Measurements from ENCODE around the gene SPG7. TPM values are rescaled to one million over a fixed set of nuclear protein-coding genes. Genes with fewer than 3 reads are reported as not detected.

Gene SPG7
- total and polyA plus RNA-seq, 9 of the 15 experiments (the other 6 are each of a cell fraction or from before 2014, with no cell fraction given): 5.8 to 89.1 (median 49.4) TPM

DNA sequence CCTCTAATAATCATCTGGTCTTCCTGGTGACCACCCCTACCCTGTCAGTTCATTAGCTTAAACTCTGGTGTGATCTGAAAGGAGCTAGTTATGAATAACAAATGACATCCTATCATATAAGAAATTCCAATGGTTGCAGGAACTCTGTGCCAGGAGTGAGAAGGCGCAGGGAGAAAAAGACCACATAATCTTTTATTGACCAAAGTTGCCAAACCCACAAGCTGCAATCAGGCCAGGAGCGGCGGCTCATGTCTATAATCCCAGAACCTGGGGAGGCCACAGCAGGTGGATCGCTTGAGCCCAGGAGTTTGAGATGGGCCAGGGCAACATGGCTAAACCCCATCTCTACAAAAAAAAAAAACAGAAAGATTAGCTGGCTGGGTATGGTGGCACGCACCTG is 41.3 kb upstream of the SPG7 start:
- Histone ChIP-seq H3K27ac (ENCODE audit: extremely low read depth, low read depth, low read length) (no peak overlapping the region; the same call in 2 of the 3 replicates), H3K4me1 (replicated peaks in 1 of 2; ENCODE audit: control insufficient read depth in 2 of 2, insufficient read depth in 2 of 2, low read length in 2 of 2) (peaks cover 11 to 25% of the 10 kb centered on the region in 2 experiments; a peak in 4 of 5 replicates), H2AFZ (ENCODE audit: low read depth, low read length) (no peak overlapping the region), H3K4me2 (ENCODE audit: insufficient read depth, low read length) (no peak overlapping the region), H4K20me1 (replicated peaks; ENCODE audit: control insufficient read depth, insufficient read depth, low read length) (peaks cover 56% of the 10 kb centered on the region), H3K9me3 (replicated peaks; ENCODE audit: control insufficient read depth, insufficient read depth, low read depth, low read length) (no peaks in the 10 kb centered on the region), H3K9ac (ENCODE audit: insufficient read depth in 1 of 2, low read depth in 2 of 2, low read length in 2 of 2) (no peak overlapping the region), H3K9me1 (ENCODE audit: control insufficient read depth, insufficient read depth, low read length) (no peaks in the 10 kb centered on the region), H3K36me3 (ENCODE audit: control insufficient read depth, insufficient read depth, low read length) (peaks cover 31% of the 10 kb centered on the region), H3K4me3 (no peak overlapping the region), H3K79me2 (ENCODE audit: control insufficient read depth, insufficient read depth, low read length) (peaks cover 91% of the 10 kb centered on the region), H3K27me3 (ENCODE audit: control insufficient read depth in 2 of 2, insufficient read depth in 2 of 2, low read length in 2 of 2) (no peaks in the 10 kb centered on the region)
- CTCF ChIA-PET (ENCODE audit: low intra/inter-chr PET ratio): no interaction called here
- ATAC-seq (no peak), FAIRE-seq (no peak), DNase-seq (ENCODE audit: extremely low read depth in 1 of 4, low spot score in 3 of 4) (no peak)
- intact Hi-C loops (cut with micrococcal nuclease) (no loop called here), in situ Hi-C loops (cut with MboI) (no loop called here)
- BruUV-seq (replicated peaks): no TSS peak
- POLR2A ChIA-PET: interaction anchor here (0.7 to 3.1 kb wide), 10 partner anchors 8 to 63 kb away, joined by 3 to 24 read pairs (median 5); no protein-coding TSS in a partner anchor
- WGBS (ENCODE audit: insufficient coverage, low coverage, missing lambda C conversion rate): 96% methylated on average over 5 of the region's 5 CpGs
- no peak for TF ChIP-seq CBX3 (IDR thresholded peaks at IDR 0.05; ENCODE audit: borderline replicate concordance in 1 of 2, low read length in 2 of 2)
- no peak for TF ChIP-seq KDM1A (IDR thresholded peaks at IDR 0.05)
- no peak for TF ChIP-seq RBM25 (IDR thresholded peaks at IDR 0.05; ENCODE audit: low read depth, low read length, severe bottlenecking)
- TF ChIP-seq, protein P1, sequence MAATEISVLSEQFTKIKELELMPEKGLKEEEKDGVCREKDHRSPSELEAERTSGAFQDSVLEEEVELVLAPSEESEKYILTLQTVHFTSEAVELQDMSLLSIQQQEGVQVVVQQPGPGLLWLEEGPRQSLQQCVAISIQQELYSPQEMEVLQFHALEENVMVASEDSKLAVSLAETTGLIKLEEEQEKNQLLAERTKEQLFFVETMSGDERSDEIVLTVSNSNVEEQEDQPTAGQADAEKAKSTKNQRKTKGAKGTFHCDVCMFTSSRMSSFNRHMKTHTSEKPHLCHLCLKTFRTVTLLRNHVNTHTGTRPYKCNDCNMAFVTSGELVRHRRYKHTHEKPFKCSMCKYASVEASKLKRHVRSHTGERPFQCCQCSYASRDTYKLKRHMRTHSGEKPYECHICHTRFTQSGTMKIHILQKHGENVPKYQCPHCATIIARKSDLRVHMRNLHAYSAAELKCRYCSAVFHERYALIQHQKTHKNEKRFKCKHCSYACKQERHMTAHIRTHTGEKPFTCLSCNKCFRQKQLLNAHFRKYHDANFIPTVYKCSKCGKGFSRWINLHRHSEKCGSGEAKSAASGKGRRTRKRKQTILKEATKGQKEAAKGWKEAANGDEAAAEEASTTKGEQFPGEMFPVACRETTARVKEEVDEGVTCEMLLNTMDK (IDR thresholded peaks at IDR 0.05; ENCODE audit: borderline replicate concordance, insufficient read depth, low read depth, low read length, poor library complexity, severe bottlenecking): no peak
- no peak for TF ChIP-seq HOXB6 (CRISPR knock-in tag; IDR thresholded peaks at IDR 0.05; ENCODE audit: borderline replicate concordance)
- no peak for TF ChIP-seq PHB (CRISPR knock-in tag; IDR thresholded peaks at IDR 0.05)
- TF ChIP-seq ZNF57 (CRISPR knock-in tag; IDR thresholded peaks at IDR 0.05): no peak
- TF ChIP-seq, protein P2, sequence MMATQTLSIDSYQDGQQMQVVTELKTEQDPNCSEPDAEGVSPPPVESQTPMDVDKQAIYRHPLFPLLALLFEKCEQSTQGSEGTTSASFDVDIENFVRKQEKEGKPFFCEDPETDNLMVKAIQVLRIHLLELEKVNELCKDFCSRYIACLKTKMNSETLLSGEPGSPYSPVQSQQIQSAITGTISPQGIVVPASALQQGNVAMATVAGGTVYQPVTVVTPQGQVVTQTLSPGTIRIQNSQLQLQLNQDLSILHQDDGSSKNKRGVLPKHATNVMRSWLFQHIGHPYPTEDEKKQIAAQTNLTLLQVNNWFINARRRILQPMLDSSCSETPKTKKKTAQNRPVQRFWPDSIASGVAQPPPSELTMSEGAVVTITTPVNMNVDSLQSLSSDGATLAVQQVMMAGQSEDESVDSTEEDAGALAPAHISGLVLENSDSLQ (IDR thresholded peaks at IDR 0.05): no peak
- no peak for TF ChIP-seq ZNF830 (CRISPR knock-in tag; IDR thresholded peaks at IDR 0.05)
- TF ChIP-seq SOX6 (IDR thresholded peaks at IDR 0.05): no peak
- TF ChIP-seq, protein P3, sequence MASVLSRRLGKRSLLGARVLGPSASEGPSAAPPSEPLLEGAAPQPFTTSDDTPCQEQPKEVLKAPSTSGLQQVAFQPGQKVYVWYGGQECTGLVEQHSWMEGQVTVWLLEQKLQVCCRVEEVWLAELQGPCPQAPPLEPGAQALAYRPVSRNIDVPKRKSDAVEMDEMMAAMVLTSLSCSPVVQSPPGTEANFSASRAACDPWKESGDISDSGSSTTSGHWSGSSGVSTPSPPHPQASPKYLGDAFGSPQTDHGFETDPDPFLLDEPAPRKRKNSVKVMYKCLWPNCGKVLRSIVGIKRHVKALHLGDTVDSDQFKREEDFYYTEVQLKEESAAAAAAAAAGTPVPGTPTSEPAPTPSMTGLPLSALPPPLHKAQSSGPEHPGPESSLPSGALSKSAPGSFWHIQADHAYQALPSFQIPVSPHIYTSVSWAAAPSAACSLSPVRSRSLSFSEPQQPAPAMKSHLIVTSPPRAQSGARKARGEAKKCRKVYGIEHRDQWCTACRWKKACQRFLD (CRISPR knock-in tag; IDR thresholded peaks at IDR 0.05): no peak
- TF ChIP-seq, protein P4, sequence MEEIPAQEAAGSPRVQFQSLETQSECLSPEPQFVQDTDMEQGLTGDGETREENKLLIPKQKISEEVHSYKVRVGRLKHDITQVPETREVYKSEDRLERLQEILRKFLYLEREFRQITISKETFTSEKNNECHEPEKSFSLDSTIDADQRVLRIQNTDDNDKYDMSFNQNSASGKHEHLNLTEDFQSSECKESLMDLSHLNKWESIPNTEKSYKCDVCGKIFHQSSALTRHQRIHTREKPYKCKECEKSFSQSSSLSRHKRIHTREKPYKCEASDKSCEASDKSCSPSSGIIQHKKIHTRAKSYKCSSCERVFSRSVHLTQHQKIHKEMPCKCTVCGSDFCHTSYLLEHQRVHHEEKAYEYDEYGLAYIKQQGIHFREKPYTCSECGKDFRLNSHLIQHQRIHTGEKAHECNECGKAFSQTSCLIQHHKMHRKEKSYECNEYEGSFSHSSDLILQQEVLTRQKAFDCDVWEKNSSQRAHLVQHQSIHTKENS (CRISPR knock-in tag; IDR thresholded peaks at IDR 0.05): no peak
- no peak for TF ChIP-seq TBP (optimal IDR thresholded peaks at IDR 0.05; ENCODE audit: low read depth, low read length)
- no peak for TF ChIP-seq PURB (CRISPR knock-in tag; IDR thresholded peaks at IDR 0.05; ENCODE audit: low read depth)
- TF ChIP-seq U2AF1 (optimal IDR thresholded peaks at IDR 0.05; ENCODE audit: low read depth, low read length): no peak
- TF ChIP-seq ATF1 (CRISPR knock-in tag; IDR thresholded peaks at IDR 0.05): no peak
- TF ChIP-seq ATF1 (tag; IDR thresholded peaks at IDR 0.05): no peak
- no peak for TF ChIP-seq RBM39 (optimal IDR thresholded peaks at IDR 0.05; ENCODE audit: low read depth, low read length)
- no peak for TF ChIP-seq MAFF (IDR thresholded peaks at IDR 0.05; ENCODE audit: low read length)
